Endothelial cell of umbilical vein (primary cell): ENCODE results near the gene TRMT10B. TPM values are rescaled to one million over a fixed set of nuclear protein-coding genes. Genes with fewer than 3 reads are reported as not detected.

Experiments
- BruUV-seq: library from RNA; stranded (reverse); fragments of 400-500 nt; replicated peaks from 2 replicates; lab custom pipeline; 2021; lab: Mats Ljungman, UMichigan
- CTCF ChIA-PET: fragments of 300-600, 350-600 bp; sonication (Branson Sonifier 250); formaldehyde crosslinking; loops from one replicate; lab custom pipeline; 2021; ENCODE audit warnings: antibody characterized with exemption, inconsistent platforms; lab: Charles Lee
- POLR2A ChIA-PET: fragments of 300-600, 350-600 bp; sonication (Branson Sonifier 250); formaldehyde crosslinking; loops from one replicate; lab custom pipeline; 2021; ENCODE audit warnings: antibody characterized with exemption, inconsistent platforms; lab: Charles Lee
- DNase-seq: peaks from one replicate; pipeline ENCODE4 v3.0.0-alpha.2; 2011; ENCODE audit warnings: low read depth, low spot score
- FAIRE-seq: peaks from 2 replicates; lab custom pipeline; 2011; peaks lifted over from hg19 to GRCh38; lab: Jason Lieb, UNC
- H2AFZ ChIP-seq: 2 replicates; pipeline ENCODE4 v1.6.0; 2012; ENCODE audit warnings: low read depth, low read length, control low read depth, inconsistent platforms
- H3K27ac ChIP-seq: 2 replicates; pipeline ENCODE4 v1.5.1; 2011; ENCODE audit warnings: low read depth, mild to moderate bottlenecking, control low read depth, low read length, moderate library complexity; ENCODE audit not compliant: insufficient read depth
- H3K27me3 ChIP-seq, 2 experiments: 2 replicates each; pipeline versions ENCODE4 v1.6.0 to v1.6.1; 2011; ENCODE audit warnings: low read length in 2 of 2, mixed read lengths in 1 of 2; ENCODE audit not compliant: control insufficient read depth in 2 of 2, insufficient read depth in 2 of 2
- H3K36me3 ChIP-seq, 2 experiments: 2 replicates in 1 of 2; 3 replicates in 1 of 2; pipeline ENCODE4 v1.5.1; 2011; ENCODE audit warnings: low read length in 2 of 2, mild to moderate bottlenecking in 1 of 2, moderate library complexity in 1 of 2; ENCODE audit not compliant: control insufficient read depth in 2 of 2, insufficient read depth in 2 of 2; ENCODE audit errors: extremely low read depth in 1 of 2
- H3K4me1 ChIP-seq: 3 replicates; pipeline ENCODE4 v1.5.1; 2011; ENCODE audit warnings: mild to moderate bottlenecking, low read length; ENCODE audit not compliant: control insufficient read depth, insufficient read depth; ENCODE audit errors: extremely low read depth
- H3K4me2 ChIP-seq: 2 replicates; pipeline ENCODE4 v1.6.1; 2011; ENCODE audit warnings: low read length, control low read depth, mixed read lengths; ENCODE audit not compliant: insufficient read depth
- H3K4me3 ChIP-seq, 3 experiments: fragments of 200-600 bp in 1 of 3; sonication (generic), shearing (Covaris generic) in 1 of 3; replicated peaks in 1 of 3; 2 replicates each; pipeline ENCODE4 v1.5.1; 2011 to 2016; ENCODE audit warnings: control low read depth in 3 of 3, low read length in 3 of 3, mild to moderate bottlenecking in 2 of 3, inconsistent platforms in 1 of 3, low read depth in 1 of 3, moderate library complexity in 1 of 3; ENCODE audit not compliant: insufficient read depth in 1 of 3
- H3K79me2 ChIP-seq: 2 replicates; pipeline ENCODE4 v1.6.0; 2012; ENCODE audit warnings: low read length, inconsistent platforms; ENCODE audit not compliant: control insufficient read depth, insufficient read depth
- H3K9ac ChIP-seq: replicated peaks from 2 replicates; pipeline ENCODE3; 2011; ENCODE audit warnings: low read length, control low read depth; ENCODE audit not compliant: insufficient read depth; ENCODE audit errors: extremely low read depth
- H3K9me1 ChIP-seq: replicated peaks from 3 replicates; pipeline ENCODE4 v1.6.0; 2011; ENCODE audit warnings: mild to moderate bottlenecking, low read length; ENCODE audit not compliant: control insufficient read depth, insufficient read depth; ENCODE audit errors: extremely low read depth
- H3K9me3 ChIP-seq: replicated peaks from 2 replicates; pipeline ENCODE4 v1.5.1; 2012; ENCODE audit warnings: low read length, inconsistent platforms; ENCODE audit not compliant: control insufficient read depth, insufficient read depth
- H4K20me1 ChIP-seq: replicated peaks from 2 replicates; pipeline ENCODE3; 2011; ENCODE audit warnings: mild to moderate bottlenecking, low read length; ENCODE audit not compliant: control insufficient read depth, insufficient read depth; ENCODE audit errors: extremely low read depth
- EZH2 ChIP-seq: IDR thresholded peaks from 2 replicates; pipeline ENCODE4 v1.6.1; 2012; ENCODE audit warnings: borderline replicate concordance, low read depth, mild to moderate bottlenecking, moderate library complexity, low read length, inconsistent platforms; ENCODE audit not compliant: severe bottlenecking
- FOS ChIP-seq: IDR thresholded peaks from 2 replicates; pipeline ENCODE4 v1.6.1; 2011; ENCODE audit warnings: mild to moderate bottlenecking, low read length, moderate library complexity, borderline replicate concordance; ENCODE audit not compliant: insufficient read depth
- GATA2 ChIP-seq: IDR thresholded peaks from 2 replicates; pipeline ENCODE4 v1.7.0; 2011; ENCODE audit warnings: low read depth, mild to moderate bottlenecking, moderate library complexity, mixed read lengths, low read length; ENCODE audit not compliant: insufficient read length, insufficient read depth
- JUN ChIP-seq: IDR thresholded peaks from 2 replicates; pipeline ENCODE4 v1.6.1; 2011; ENCODE audit warnings: borderline replicate concordance, low read depth; ENCODE audit not compliant: insufficient read length, insufficient read depth
- MYC ChIP-seq: IDR thresholded peaks from one replicate; pipeline ENCODE4 v1.6.1; 2011; ENCODE audit warnings: mild to moderate bottlenecking, low read depth, low read length
- POLR2A ChIP-seq: IDR thresholded peaks from 2 replicates; pipeline ENCODE4 v1.6.1; 2012; ENCODE audit warnings: low read depth, mild to moderate bottlenecking, control low read depth, low read length
- POLR2AphosphoS5 ChIP-seq: IDR thresholded peaks from 2 replicates; pipeline ENCODE4 v1.6.1; 2012; ENCODE audit warnings: low read depth, mild to moderate bottlenecking, control low read depth, low read length, moderate library complexity; ENCODE audit not compliant: insufficient read depth
- dilution Hi-C: fragments of 300-500 bp; cut with MboI; formaldehyde crosslinking; loops from one replicate; pipeline ENCODE4 v1.15.0; 2019; ENCODE audit warnings: low sequenced_read_pairs; ENCODE audit not compliant: extremely low pct_ligation_motif_present
- intact Hi-C: fragments of 100-400 bp; cut with micrococcal nuclease; formaldehyde crosslinking; loops from one replicate; pipeline ENCODE4 v1.10.0; 2022
- polyA plus RNA-seq, 4 experiments: library from polyadenylated mRNA; depleted of rRNA in 3 of 4; stranded (reverse) in 3 of 4; unstranded in 1 of 4; fragments of >200 nt; gene quantifications; 2 replicates each; pipeline versions ENCODE4 v1.2.1 to v1.2.3, GENCODE V29; 2011 to 2012; ENCODE audit warnings: missing spikeins in 1 of 4
- total RNA-seq: library from RNA; stranded (reverse); gene quantifications from 2 replicates; pipeline ENCODE4 v1.2.3, GENCODE V29; 2021
- TF ChIP-seq, protein P1 (sequence below), 2 donors: IDR thresholded peaks; 1 replicate in 1 of 2; 2 replicates in 1 of 2; pipeline ENCODE4 v1.5.1; 2011; ENCODE audit warnings: low read length in 2 of 2, mild to moderate bottlenecking in 2 of 2, moderate library complexity in 2 of 2, control low read depth in 1 of 2, inconsistent platforms in 1 of 2, low read depth in 1 of 2; ENCODE audit not compliant: insufficient read depth in 1 of 2; ENCODE audit errors: extremely low read depth in 1 of 2
- TF ChIP-seq, protein P2 (sequence below): IDR thresholded peaks from 2 replicates; pipeline ENCODE4 v1.6.1; 2011; ENCODE audit not compliant: insufficient read depth, insufficient read length

TRMT10B gene
- total and polyA plus RNA-seq, 2 donors (not counting 3 experiments of a cell fraction or from before 2014, with no cell fraction given): 3.0 to 7.0 TPM

DNA sequence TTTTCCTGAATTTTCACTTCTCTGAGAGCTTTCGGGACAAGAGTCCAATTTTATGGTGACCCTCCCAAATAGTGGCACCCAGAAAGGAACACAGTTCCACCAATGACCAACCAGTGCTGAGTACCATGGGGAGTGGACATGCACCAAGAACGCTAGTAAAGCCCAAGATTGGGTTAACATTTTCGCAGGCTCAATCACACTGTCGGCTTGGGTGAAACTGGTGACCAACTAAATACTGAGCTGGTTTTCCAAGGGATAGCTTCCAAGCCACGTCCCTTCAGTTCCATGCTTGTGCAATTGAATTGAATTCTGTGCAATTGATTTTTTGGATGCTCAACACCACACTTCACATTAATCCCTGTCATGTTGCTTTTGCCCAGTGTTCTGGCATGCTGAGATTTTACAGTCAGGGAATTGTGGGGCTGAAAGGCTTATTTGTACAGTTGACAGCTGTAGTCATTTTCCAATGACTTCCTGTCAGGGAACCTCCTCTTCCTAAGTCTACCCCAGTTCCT lies 37.6 kb upstream of the TRMT10B start:
- Histone ChIP-seq H3K9me1 (no peaks in the 10 kb centered on the region), H3K27ac (no peak overlapping the region), H3K79me2 (no peaks in the 10 kb centered on the region), H3K9ac (no peak overlapping the region), H3K4me3 (no peak overlapping the region), H3K27me3 (peaks cover 4 to 12% of the 10 kb centered on the region in 2 experiments), H3K4me2 (no peak overlapping the region), H3K4me1 (no peaks in the 10 kb centered on the region), H4K20me1 (no peaks in the 10 kb centered on the region), H3K36me3 (no peaks in the 10 kb centered on the region), H3K9me3 (no peaks in the 10 kb centered on the region), H2AFZ (no peak overlapping the region)
- no peak for TF ChIP-seq MYC
- no peak for TF ChIP-seq GATA2
- TF ChIP-seq EZH2: no peak
- no peak for TF ChIP-seq FOS
- TF ChIP-seq, protein P1, sequence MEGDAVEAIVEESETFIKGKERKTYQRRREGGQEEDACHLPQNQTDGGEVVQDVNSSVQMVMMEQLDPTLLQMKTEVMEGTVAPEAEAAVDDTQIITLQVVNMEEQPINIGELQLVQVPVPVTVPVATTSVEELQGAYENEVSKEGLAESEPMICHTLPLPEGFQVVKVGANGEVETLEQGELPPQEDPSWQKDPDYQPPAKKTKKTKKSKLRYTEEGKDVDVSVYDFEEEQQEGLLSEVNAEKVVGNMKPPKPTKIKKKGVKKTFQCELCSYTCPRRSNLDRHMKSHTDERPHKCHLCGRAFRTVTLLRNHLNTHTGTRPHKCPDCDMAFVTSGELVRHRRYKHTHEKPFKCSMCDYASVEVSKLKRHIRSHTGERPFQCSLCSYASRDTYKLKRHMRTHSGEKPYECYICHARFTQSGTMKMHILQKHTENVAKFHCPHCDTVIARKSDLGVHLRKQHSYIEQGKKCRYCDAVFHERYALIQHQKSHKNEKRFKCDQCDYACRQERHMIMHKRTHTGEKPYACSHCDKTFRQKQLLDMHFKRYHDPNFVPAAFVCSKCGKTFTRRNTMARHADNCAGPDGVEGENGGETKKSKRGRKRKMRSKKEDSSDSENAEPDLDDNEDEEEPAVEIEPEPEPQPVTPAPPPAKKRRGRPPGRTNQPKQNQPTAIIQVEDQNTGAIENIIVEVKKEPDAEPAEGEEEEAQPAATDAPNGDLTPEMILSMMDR (IDR thresholded peaks at IDR 0.05; ENCODE audit: extremely low read depth in 1 of 2, insufficient read depth in 1 of 2, low read depth in 1 of 2, low read length in 2 of 2): no peak
- TF ChIP-seq, protein P2, sequence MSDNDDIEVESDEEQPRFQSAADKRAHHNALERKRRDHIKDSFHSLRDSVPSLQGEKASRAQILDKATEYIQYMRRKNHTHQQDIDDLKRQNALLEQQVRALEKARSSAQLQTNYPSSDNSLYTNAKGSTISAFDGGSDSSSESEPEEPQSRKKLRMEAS: no peak
- no peak for TF ChIP-seq POLR2AphosphoS5
- no peak for TF ChIP-seq POLR2A
- TF ChIP-seq JUN: no peak
- FAIRE-seq: no peak
- no peak for DNase-seq
- dilution Hi-C loops (no loop called here), intact Hi-C loops (loop anchor here (10.0 kb wide), 1 partner anchor 1721 kb away; no protein-coding TSS in a partner anchor)
- BruUV-seq: no TSS peak
- POLR2A ChIA-PET: interaction anchor here (0.6 kb wide), 1 partner anchor 58 kb away, joined by 3 read pairs; no protein-coding TSS in a partner anchor
- CTCF ChIA-PET: interaction anchor here (0.9 to 1.3 kb wide), 3 partner anchors 10 to 32 kb away, joined by 3 read pairs; no protein-coding TSS in a partner anchor
